LNCaP clone FGC (cell line): ENCODE measurements around the gene CCDC7.
"Not testable (repeated sequence)": the region's sequence is repeated elsewhere in the genome, so short reads cannot be mapped to it uniquely, and the experiment has no call there.

ENCODE experiments used
- DNase-seq: peaks from one replicate; pipeline ENCODE4 v3.0.0-alpha.2; 2011; ENCODE audit warnings: low read depth
- H3K4me3 ChIP-seq: 2 replicates; pipeline ENCODE4 v1.5.1; 2011; ENCODE audit warnings: mild to moderate bottlenecking, low read depth, low read length, control low read depth
- CTCF ChIP-seq: IDR thresholded peaks from 2 replicates; pipeline ENCODE4 v1.5.1; 2012; ENCODE audit warnings: mild to moderate bottlenecking; ENCODE audit not compliant: control insufficient read depth, insufficient read depth; ENCODE audit errors: extremely low read depth

The CCDC7 gene

GRCh38 chr10:32797393-32797792 lies 351.5 kb downstream of the CCDC7 start:
- peak; percentile 28; the same call in 1 of the 2 replicates for TF ChIP-seq CTCF
- H3K4me3 ChIP-seq, DNase-seq: not testable (repeated sequence)

GRCh38 chr10:32846974-32847373 lies 401.0 kb downstream of the CCDC7 start:
- DNase-seq, result no peak
- no peak for TF ChIP-seq CTCF
- no peak overlapping the region for H3K4me3 ChIP-seq

GRCh38 chr10:32851301-32851700 lies 405.4 kb downstream of the CCDC7 start:
- no peak overlapping the region for H3K4me3 ChIP-seq
- DNase-seq, result no peak
- no peak for TF ChIP-seq CTCF

- no peak for DNase-seq
Observed at GRCh38 chr10:32854435-32854834, 408.5 kb downstream of the CCDC7 start.

GRCh38 chr10:32865170-32865569 lies 419.2 kb downstream of the CCDC7 start:
- TF ChIP-seq CTCF, result no peak
- H3K4me3 ChIP-seq, result no peak overlapping the region

More at GRCh38 chr10:32854435-32854834, 408.5 kb downstream of the CCDC7 start:
- no peak overlapping the region for H3K4me3 ChIP-seq
- no peak for TF ChIP-seq CTCF

GRCh38 chr10:32877915-32878314 lies 432.0 kb downstream of the CCDC7 start:
- TF ChIP-seq CTCF, result no peak
- DNase-seq, result no peak
- H3K4me3 ChIP-seq, result no peak overlapping the region

More at GRCh38 chr10:32865170-32865569, 419.2 kb downstream of the CCDC7 start:
- DNase-seq, result no peak

- no peak for TF ChIP-seq CTCF
- no peak overlapping the region for H3K4me3 ChIP-seq
- no peak for DNase-seq
Observed at GRCh38 chr10:32878646-32879045, 432.7 kb downstream of the CCDC7 start.
